SU-DHL-6 (cell line): ENCODE measurements around the gene MRPL1.

ENCODE experiments used
- CTCF ChIP-seq: fragments of 200-600 bp; sonication (generic); IDR thresholded peaks from one replicate; pipeline ENCODE4 v1.5.1; 2017; ENCODE audit warnings: antibody characterized with exemption, mild to moderate bottlenecking, low read length, moderate library complexity; ENCODE audit not compliant: insufficient read depth, poor library complexity, severe bottlenecking
- EZH2phosphoT487 ChIP-seq: fragments of 200-600 bp; sonication (generic), shearing (Covaris generic); conservative IDR thresholded peaks from 2 replicates; pipeline ENCODE4 v1.6.1; 2018; ENCODE audit warnings: mild to moderate bottlenecking, antibody characterized with exemption, low read length, moderate library complexity, mixed read lengths

GRCh38 chr4:77865259-77865658 lies 2.6 kb downstream of the MRPL1 start:
- TF ChIP-seq CTCF = no peak
- TF ChIP-seq EZH2phosphoT487 = no peak
